Stimulated activated CD8-positive, alpha-beta memory T cell treated with anti-CD3 and anti-CD28 coated beads, Interleukin-12 subunit alpha, Interleukin-12 subunit beta, amount 100 ng/mL, for 24 hours (primary cell): ENCODE measurements around the gene TMEM259.
A peak's percentile ranks its signal among the peaks of the same experiment; 100 is the strongest.

ENCODE experiments used
- DNase-seq: peaks from one replicate; pipeline ENCODE4 v3.0.0-alpha.2; 2020; ENCODE audit errors: extremely low read depth

Gene TMEM259

DNA sequence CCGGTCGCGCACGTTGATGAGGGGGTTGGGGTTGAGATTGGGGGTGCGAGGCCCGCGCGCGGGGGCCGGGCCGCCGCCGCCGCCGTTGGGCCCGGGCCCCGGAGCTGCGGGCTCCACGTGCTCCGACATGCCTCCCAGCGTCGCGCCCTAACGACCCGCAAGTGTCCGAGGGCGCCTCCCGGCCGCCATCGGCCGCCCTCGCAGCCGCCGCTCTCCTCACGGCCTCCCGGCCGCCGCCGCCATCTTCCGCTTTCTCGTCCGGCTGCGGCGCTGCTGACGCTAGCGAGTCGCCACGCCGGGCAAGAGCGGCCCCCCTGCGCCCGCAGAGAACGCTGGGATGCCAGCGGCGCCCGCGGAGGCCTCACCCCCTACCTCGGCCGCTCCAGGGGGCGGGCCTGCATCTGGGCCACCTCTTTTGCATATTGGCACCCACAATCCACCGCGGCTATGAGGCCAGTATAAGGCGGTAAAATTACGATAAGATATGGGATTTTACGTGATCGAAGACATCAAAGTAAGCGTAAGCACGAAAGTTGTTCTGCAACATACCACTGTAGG is at the start of gene TMEM259:
Gene TMEM259 (minus strand): TSS at position 256 of the 558 bp plus-strand sequence. CDS start 127 bp downstream, at position 129.
- DNase-seq: peak; percentile 92

GRCh38 chr19:1070576-1070930 is 49.6 kb upstream of the TMEM259 start:
- no peak for DNase-seq

DNA sequence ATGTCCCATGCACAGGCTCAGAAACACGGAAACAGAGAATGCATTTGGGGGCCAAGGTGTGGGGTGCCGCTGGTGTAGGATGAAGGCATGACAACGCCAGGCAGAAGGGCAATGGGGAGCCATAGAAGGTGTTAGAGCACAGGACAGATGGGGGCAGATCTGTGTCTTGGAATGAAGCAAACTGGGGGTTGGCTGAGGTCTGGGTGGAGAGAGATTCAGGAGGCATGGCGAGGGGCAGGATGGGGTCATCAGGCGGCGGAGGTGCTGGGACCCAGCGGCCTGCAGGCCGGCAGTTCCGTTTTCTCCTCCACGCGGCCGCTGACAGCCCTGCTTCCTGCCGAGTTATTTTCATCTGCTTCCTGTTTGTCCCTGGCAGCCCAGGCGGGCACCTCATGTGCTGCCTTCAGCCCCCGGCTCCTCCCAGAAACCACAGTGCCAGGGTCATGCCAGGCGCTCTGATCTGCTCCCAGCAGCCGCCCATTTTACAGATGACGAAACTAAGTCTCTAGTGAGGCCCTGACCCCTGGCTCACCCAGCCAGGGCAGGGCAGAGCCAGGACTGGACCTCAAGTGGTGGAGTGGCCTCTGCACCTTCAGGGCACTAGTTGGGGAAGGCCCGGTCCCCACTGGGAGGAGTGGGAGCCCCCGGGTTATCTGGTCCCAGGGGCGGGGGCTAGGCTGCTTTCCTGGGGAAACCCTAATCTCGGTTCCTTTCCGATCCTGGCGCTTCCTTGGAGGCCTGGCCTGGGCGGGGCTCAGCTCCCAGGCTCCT is 48.3 kb upstream of the TMEM259 start:
- DNase-seq: no peak

GRCh38 chr19:1068009-1069001 is 47.4 kb upstream of the TMEM259 start:
- DNase-seq: no peak

DNA sequence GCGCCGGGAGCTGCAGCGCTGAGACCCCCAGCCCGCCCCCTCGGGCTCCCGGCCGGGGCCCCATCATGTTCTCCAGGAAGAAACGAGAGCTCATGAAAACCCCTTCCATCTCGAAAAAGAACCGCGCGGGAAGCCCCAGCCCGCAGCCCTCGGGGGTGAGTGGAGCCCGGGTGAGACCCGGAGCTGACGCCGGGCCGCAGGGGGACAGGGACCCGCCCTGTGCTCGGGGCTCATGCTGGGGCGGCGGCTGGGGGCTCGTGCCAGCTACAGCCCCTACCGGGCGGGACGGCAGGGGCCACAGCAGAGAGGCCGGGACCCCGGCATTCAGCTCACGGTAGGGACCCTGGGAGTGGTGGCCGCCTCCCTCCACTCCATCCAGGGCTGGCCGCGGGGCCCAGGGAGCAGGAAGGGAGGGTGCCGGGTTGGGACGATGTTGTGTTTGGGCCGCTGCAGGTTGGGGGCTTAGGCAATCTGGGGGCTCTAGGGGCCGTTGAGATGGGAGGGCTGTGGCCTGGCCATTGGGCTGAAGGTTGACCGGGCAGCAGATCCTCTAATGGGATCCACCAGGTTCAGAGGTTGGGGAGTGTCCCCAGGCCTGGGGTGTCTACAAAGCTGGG is 46.5 kb upstream of the TMEM259 start:
- DNase-seq: no peak

DNA sequence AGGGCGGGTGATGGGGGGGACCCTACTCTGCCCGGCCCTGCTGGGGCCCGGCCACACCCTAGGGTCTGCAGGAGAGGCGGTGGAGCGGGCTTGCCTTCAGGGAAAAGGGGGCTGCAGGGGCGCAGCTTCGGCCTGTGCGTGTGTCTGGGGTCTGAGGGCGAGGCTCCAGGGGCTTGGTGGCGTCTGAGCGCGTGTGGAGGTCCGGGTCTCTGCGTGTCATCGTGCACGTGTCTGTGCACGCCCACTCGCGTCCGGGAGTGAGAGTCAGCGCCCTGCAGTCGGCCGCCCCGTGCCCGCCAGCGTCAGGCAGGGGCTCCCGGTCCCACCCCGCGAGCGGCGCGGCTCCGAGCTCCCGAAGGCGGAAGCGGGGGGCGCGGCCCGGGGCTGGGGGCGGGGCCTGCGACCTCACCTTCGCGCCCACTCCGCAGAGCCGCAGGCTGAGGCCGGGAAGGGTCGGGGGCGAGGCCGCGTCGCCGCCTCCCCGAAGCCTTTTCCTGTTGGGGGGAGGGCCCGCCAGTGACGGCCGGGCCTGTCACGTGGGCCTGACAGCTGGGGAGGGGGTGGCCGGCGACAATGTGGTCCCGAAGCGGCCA is 45.9 kb upstream of the TMEM259 start, which contains the start of gene ARHGAP45:
Gene ARHGAP45 (plus strand): TSS at position 420 of the 593 bp plus-strand sequence. CDS start 239 bp downstream, outside the sequence.
- DNase-seq: peak; percentile 66

DNA sequence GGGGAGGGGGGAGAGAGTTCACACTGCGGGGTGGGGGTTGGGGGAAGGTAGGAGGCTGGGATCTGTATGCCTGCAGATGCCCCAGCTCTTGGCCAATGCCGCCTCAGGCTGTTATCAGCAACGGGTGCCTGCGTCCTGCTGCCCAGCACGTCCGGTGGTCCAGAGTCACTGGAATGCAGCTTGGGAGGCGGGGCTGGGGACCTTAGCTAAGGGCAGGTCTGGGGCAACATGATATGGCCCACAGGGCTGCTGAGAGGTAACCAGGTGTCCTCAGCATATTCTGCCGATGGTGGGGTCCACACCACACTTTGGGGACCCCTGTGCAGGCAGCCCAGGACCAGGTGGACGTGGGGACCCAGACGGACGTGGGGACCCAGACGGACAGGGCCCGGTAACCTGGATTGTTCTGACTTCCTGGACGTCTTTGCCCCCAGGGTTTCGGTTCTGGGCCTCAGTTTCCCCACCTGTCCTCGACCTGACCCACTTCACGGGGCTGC is 45.4 kb upstream of the TMEM259 start:
- no peak for DNase-seq

DNA sequence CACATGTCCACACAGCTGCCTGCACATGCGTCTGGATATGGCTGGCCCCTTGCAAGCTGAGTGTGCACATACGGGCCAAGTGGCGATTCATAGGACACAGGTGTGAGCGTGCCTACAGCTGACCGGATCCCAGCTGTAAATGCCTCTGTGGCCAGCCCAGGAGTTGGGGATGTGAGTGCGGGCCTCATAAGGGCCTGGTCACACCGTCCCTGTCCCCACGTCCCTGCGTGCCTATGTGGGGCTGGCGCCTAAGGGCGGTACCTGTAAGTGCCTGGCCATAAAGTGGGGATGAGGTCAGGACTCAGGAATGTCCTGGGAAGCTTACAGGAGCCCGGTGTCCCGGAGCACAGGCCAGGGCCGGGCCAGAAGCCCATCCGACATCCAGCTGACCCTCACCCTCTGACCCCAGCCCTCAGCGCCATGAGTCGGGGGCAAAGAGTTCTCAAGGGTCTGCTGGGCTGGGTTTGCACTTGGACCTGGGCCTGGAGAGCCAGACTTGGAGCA is 44.7 kb upstream of the TMEM259 start:
- no peak for DNase-seq

- no peak for DNase-seq
Measured at GRCh38 chr19:1064661-1065605, 44.0 kb upstream of the TMEM259 start.

GRCh38 chr19:1063909-1064660 is 43.2 kb upstream of the TMEM259 start:
- no peak for DNase-seq

- DNase-seq: no peak
Measured at GRCh38 chr19:1063030-1063908, 42.3 kb upstream of the TMEM259 start.

GRCh38 chr19:1062387-1063029 is 41.6 kb upstream of the TMEM259 start:
- DNase-seq: no peak

GRCh38 chr19:1061987-1062386 is 41.1 kb upstream of the TMEM259 start:
- no peak for DNase-seq

- DNase-seq: no peak
Measured at GRCh38 chr19:1060689-1061088, 39.8 kb upstream of the TMEM259 start.

DNA sequence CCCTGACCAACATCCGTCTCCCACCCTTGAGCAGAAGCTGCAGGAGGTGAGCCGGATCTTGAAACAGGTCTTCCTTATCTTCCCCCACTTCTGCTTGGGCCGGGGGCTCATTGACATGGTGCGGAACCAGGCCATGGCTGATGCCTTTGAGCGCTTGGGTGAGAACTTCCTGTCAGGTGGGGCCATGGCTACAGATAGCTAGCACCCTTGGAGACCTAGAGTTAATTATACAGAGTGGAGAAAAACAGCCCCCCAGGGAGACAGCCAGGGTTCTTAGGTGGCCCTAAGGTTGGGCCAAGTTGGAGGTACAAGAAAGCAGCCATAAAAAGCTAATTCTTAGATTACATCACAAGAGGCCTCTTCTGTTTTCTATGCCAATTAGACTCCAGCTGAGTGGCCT is 37.2 kb upstream of the TMEM259 start:
- DNase-seq: no peak

DNA sequence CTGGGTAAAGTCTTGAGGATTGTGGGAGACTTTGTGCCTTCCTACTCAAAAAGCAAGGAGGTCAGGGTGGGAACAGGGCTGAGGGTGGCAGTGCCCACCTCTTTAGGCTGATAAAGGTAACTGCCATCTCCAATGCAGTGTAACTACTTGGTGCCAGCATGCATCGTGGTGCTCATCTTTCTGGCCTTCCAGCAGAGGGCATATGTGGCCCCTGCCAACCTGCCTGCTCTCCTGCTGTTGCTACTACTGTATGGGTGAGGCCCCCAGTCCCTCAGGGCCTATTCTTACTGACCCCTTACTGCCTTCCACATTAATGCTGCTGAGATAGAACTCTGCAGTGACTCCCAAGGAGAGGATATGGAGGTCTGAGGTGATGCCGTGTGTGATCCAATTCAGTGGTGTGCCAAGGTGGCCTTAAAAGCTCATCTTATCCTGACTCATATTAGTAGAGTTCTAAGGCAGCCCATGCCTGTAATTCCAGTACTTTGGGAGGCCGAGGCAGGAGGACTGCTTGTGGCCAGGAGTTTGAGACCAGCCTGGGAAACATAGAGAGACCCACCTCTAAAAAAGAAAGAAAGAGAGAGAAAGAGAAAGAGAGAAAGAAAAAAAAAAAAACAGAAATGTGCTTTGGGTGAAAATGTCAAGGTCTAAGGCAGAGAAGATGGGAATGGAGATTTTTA is 36.4 kb upstream of the TMEM259 start:
- DNase-seq: no peak
